HCT116 (cell line): ENCODE results near the gene PLPPR2. TPM values are rescaled to one million over a fixed set of nuclear protein-coding genes. Genes with fewer than 3 reads are reported as not detected.

Experiments used
- ATAC-seq: fragments of 200-7000 bp; cut with Tn5 transposase; 2 replicates; pipeline ENCODE4 v1.9.1; 2020; ENCODE audit warnings: mild to moderate bottlenecking, moderate library complexity
- BruUV-seq: library from RNA; stranded (reverse); fragments of 400-500 nt; replicated peaks from 2 replicates; lab custom pipeline; 2021; lab: Mats Ljungman, UMichigan
- CTCF ChIA-PET: fragments of 300-600 bp; sonication (Branson Sonifier 250); formaldehyde crosslinking; loops from one replicate; lab custom pipeline; 2021; ENCODE audit warnings: antibody characterized with exemption; lab: Charles Lee
- POLR2A ChIA-PET: fragments of 300-600, 350-600 bp; sonication (Branson Sonifier 250); formaldehyde crosslinking; loops from one replicate; lab custom pipeline; 2021; ENCODE audit warnings: antibody characterized with exemption; lab: Charles Lee
- RAD21 ChIA-PET, 2 experiments: fragments of 300-600 bp; sonication (Branson Sonifier 250); formaldehyde crosslinking; loops; one replicate each; lab custom pipeline; 2023; ENCODE audit warnings: low total read pairs in 2 of 2; ENCODE audit not compliant: uncharacterized antibody in 2 of 2, unreplicated experiment in 2 of 2, low non-redundant PET in 1 of 2; lab: Charles Lee
- DNase-seq: peaks from one replicate; pipeline ENCODE4 v3.0.0-alpha.2; 2010; ENCODE audit warnings: low read depth, low spot score
- H2AFZ ChIP-seq: fragments of 200-600 bp; shearing (Covaris generic), sonication (generic); 2 replicates; pipeline ENCODE4 v1.6.1; 2017; ENCODE audit warnings: low read depth, mixed run types, mixed read lengths, antibody characterized with exemption, low read length; ENCODE audit not compliant: poor library complexity, severe bottlenecking
- H3K27ac ChIP-seq: 2 replicates; pipeline ENCODE4 v1.5.1; 2012; ENCODE audit warnings: low read depth, low read length
- H3K27me3 ChIP-seq: fragments of 200-600 bp; sonication (generic); 2 replicates; pipeline ENCODE4 v1.6.1; 2016; ENCODE audit warnings: mixed run types, low read length, mixed read lengths; ENCODE audit not compliant: insufficient read depth
- H3K36me3 ChIP-seq, 2 experiments: fragments of 200-500 bp in 1 of 2; fragments of 200-600 bp in 1 of 2; sonication (Bioruptor generic) in 1 of 2; sonication (generic) in 1 of 2; 2 replicates each; pipeline versions ENCODE4 v1.5.1 to v1.6.1; 2014 to 2016; ENCODE audit warnings: low read length in 2 of 2, inconsistent platforms in 1 of 2, mixed read lengths in 1 of 2, mixed run types in 1 of 2; ENCODE audit not compliant: insufficient read depth in 2 of 2, control insufficient read depth in 1 of 2
- H3K4me1 ChIP-seq, 2 experiments: fragments of 200-600 bp in 1 of 2; sonication (generic) in 1 of 2; 2 replicates each; pipeline versions ENCODE4 v1.5.1 to v1.6.1; 2012 to 2017; ENCODE audit warnings: low read length in 2 of 2, inconsistent platforms in 1 of 2, mild to moderate bottlenecking in 1 of 2, mixed read lengths in 1 of 2, mixed run types in 1 of 2, moderate library complexity in 1 of 2; ENCODE audit not compliant: insufficient read depth in 2 of 2, control insufficient read depth in 1 of 2
- H3K4me2 ChIP-seq: fragments of 200-600 bp; sonication (generic); 2 replicates; pipeline ENCODE4 v1.6.1; 2017; ENCODE audit warnings: mixed run types, low read length, mixed read lengths
- H3K4me3 ChIP-seq, 2 experiments: fragments of 200-600 bp in 1 of 2; sonication (generic) in 1 of 2; replicated peaks in 1 of 2; 2 replicates each; pipeline ENCODE4 v1.5.1; 2011 to 2016; ENCODE audit warnings: low read length in 2 of 2, control low read depth in 1 of 2, low read depth in 1 of 2, mild to moderate bottlenecking in 1 of 2, mixed read lengths in 1 of 2, mixed run types in 1 of 2
- H3K79me2 ChIP-seq: fragments of 200-600 bp; sonication (generic); 2 replicates; pipeline ENCODE4 v1.6.1; 2017; ENCODE audit warnings: mild to moderate bottlenecking, mixed run types, low read length, moderate library complexity, mixed read lengths; ENCODE audit not compliant: insufficient read depth
- H3K9ac ChIP-seq: fragments of 200-600 bp; sonication (generic); 2 replicates; pipeline ENCODE4 v1.6.1; 2016; ENCODE audit warnings: low read length, mixed read lengths
- H3K9me2 ChIP-seq: fragments of 200-600 bp; sonication (generic), shearing (Covaris generic); 2 replicates; pipeline ENCODE4 v1.6.1; 2017; ENCODE audit warnings: mixed run types, mild to moderate bottlenecking, moderate library complexity; ENCODE audit not compliant: insufficient read depth
- H3K9me3 ChIP-seq, 2 experiments: fragments of 200-500 bp in 1 of 2; fragments of 200-600 bp in 1 of 2; sonication (Bioruptor generic) in 1 of 2; sonication (generic) in 1 of 2; 2 replicates each; pipeline ENCODE4 v1.6.1; 2014 to 2017; ENCODE audit warnings: low read length in 2 of 2, mixed read lengths in 2 of 2, inconsistent platforms in 1 of 2, low read depth in 1 of 2, mild to moderate bottlenecking in 1 of 2, mixed run types in 1 of 2, moderate library complexity in 1 of 2; ENCODE audit not compliant: control insufficient read depth in 1 of 2, insufficient read depth in 1 of 2
- H4K20me1 ChIP-seq: fragments of 200-600 bp; sonication (generic), shearing (Covaris generic); 2 replicates; pipeline ENCODE4 v1.6.1; 2017; ENCODE audit warnings: mixed run types, mild to moderate bottlenecking, moderate library complexity; ENCODE audit not compliant: insufficient read depth
- CBX3 ChIP-seq: IDR thresholded peaks from 2 replicates; pipeline ENCODE4 v1.6.1; 2012; ENCODE audit warnings: low read depth
- CEBPB ChIP-seq: IDR thresholded peaks from 2 replicates; pipeline ENCODE4 v1.6.1; 2012; ENCODE audit warnings: low read depth
- EGR1 ChIP-seq: IDR thresholded peaks from 2 replicates; pipeline ENCODE4 v1.6.1; 2012; ENCODE audit warnings: low read depth
- ELF1 ChIP-seq: IDR thresholded peaks from 2 replicates; pipeline ENCODE4 v1.6.1; 2012; ENCODE audit warnings: low read depth, borderline replicate concordance
- EZH2phosphoT487 ChIP-seq: fragments of 200-600 bp; IDR thresholded peaks from 2 replicates; pipeline ENCODE4 v1.6.1; 2018; ENCODE audit warnings: antibody characterized with exemption, borderline replicate concordance
- JUND ChIP-seq: IDR thresholded peaks from 2 replicates; pipeline ENCODE4 v1.6.1; 2012
- MAX ChIP-seq: IDR thresholded peaks from 2 replicates; pipeline ENCODE4 v1.6.1; 2012
- POLR2A ChIP-seq: IDR thresholded peaks from 2 replicates; pipeline ENCODE4 v1.7.0; 2011; ENCODE audit warnings: borderline replicate concordance; ENCODE audit not compliant: insufficient read depth, insufficient read length; ENCODE audit errors: extremely low read depth
- SIN3A ChIP-seq: IDR thresholded peaks from 2 replicates; pipeline ENCODE4 v1.6.1; 2012; ENCODE audit warnings: low read depth
- SP1 ChIP-seq: IDR thresholded peaks from 2 replicates; pipeline ENCODE4 v1.6.1; 2012; ENCODE audit warnings: low read depth
- SRF ChIP-seq: IDR thresholded peaks from 2 replicates; pipeline ENCODE4 v1.6.1; 2012; ENCODE audit warnings: low read depth
- TCF7L2 ChIP-seq: IDR thresholded peaks from 2 replicates; pipeline ENCODE4 v1.7.0; 2011; ENCODE audit warnings: borderline replicate concordance, inconsistent platforms; ENCODE audit not compliant: insufficient read depth, insufficient read length; ENCODE audit errors: extremely low read depth
- YY1 ChIP-seq: IDR thresholded peaks from 2 replicates; pipeline ENCODE4 v1.6.1; 2011; ENCODE audit warnings: low read length, low read depth, moderate library complexity, mild to moderate bottlenecking; ENCODE audit not compliant: insufficient replicate concordance; ENCODE audit errors: extremely low read depth
- ZBTB33 ChIP-seq: IDR thresholded peaks from 2 replicates; pipeline ENCODE4 v1.6.1; 2011; ENCODE audit warnings: mild to moderate bottlenecking, low read length, moderate library complexity; ENCODE audit not compliant: insufficient replicate concordance; ENCODE audit errors: extremely low read depth
- ZFX ChIP-seq: fragments of 450-650 bp; IDR thresholded peaks from 2 replicates; pipeline ENCODE4 v1.6.1; 2017
- ZNF274 ChIP-seq: fragments of 200-500 bp; sonication (Bioruptor generic); IDR thresholded peaks from 2 replicates; pipeline ENCODE4 v1.6.1; 2014; ENCODE audit warnings: mild to moderate bottlenecking, low read depth, low read length, inconsistent platforms
- intact Hi-C: fragments of 100-400 bp; cut with micrococcal nuclease; formaldehyde crosslinking; loops from 2 replicates; pipeline ENCODE4 v1.10.0; 2022
- total RNA-seq: library from RNA; stranded (reverse); gene quantifications from one replicate; pipeline ENCODE4 v1.2.1, GENCODE V29; 2021; ENCODE audit not compliant: unreplicated experiment
- TF ChIP-seq, protein P1 (sequence below): IDR thresholded peaks from 2 replicates; pipeline ENCODE4 v1.6.1; 2012
- TF ChIP-seq, protein P2 (sequence below): IDR thresholded peaks from 2 replicates; pipeline ENCODE4 v1.6.1; 2012; ENCODE audit warnings: low read depth
- TF ChIP-seq, protein P3 (sequence below), 3 experiments: fragments of 200-600 bp in 1 of 3; sonication (generic) in 1 of 3; IDR thresholded peaks in 2 of 3; conservative IDR thresholded peaks in 1 of 3; 2 replicates each; pipeline ENCODE4 v1.5.1; 2012 to 2017; ENCODE audit warnings: low read depth in 2 of 3, low read length in 2 of 3, antibody characterized with exemption in 1 of 3, borderline replicate concordance in 1 of 3, control low read depth in 1 of 3, mild to moderate bottlenecking in 1 of 3, mixed read lengths in 1 of 3, mixed run types in 1 of 3, moderate library complexity in 1 of 3; ENCODE audit not compliant: insufficient read depth in 1 of 3

PLPPR2 gene
- total RNA-seq, 1 experiment from 2014 or later, result 23.2 TPM

- TF ChIP-seq EZH2phosphoT487, result no peak
Observed at GRCh38 chr19:11410682-11411081, 55.5 kb downstream of the PLPPR2 start (continued).

DNA sequence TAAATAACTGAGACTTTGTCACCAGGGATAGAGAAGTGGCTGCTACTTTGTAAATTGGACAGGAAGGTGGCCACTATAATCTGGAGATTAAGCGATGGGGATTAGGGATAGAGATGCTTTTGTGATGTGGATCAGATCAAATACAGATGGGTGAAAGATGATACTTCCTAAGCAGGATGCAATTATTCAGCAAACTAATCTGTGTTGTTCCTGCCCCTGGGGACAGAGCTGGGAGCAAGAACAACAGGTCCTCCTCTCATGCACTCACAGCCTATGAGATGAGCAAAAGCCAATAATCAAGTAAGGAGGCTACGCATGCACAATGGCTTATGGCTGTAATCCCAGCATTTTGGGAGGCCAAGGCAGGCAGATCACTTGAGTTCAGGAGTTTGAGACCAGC is 59.3 kb downstream of the PLPPR2 start:
- peaks cover 4 to 9% of the 10 kb centered on the region in 2 experiments; a peak in 3 of 4 replicates for H3K36me3 ChIP-seq
- no peaks in the 10 kb centered on the region for H3K27me3 ChIP-seq
- ATAC-seq, result no peak
- H3K9me2 ChIP-seq, result no peaks in the 10 kb centered on the region
- no peak overlapping the region for H3K27ac ChIP-seq
- no peaks in the 10 kb centered on the region for H4K20me1 ChIP-seq
- no TSS peak for BruUV-seq
- H3K79me2 ChIP-seq, result no peaks in the 10 kb centered on the region; the same call in 1 of the 2 replicates
- intact Hi-C loops, result no loop called here
- DNase-seq, result no peak
- POLR2A ChIA-PET, result no interaction called here
- no peak overlapping the region for H3K4me2 ChIP-seq
- no peak for TF ChIP-seq CEBPB
- TF ChIP-seq TCF7L2, result no peak
- no peak for TF ChIP-seq EGR1
- TF ChIP-seq, protein P1, sequence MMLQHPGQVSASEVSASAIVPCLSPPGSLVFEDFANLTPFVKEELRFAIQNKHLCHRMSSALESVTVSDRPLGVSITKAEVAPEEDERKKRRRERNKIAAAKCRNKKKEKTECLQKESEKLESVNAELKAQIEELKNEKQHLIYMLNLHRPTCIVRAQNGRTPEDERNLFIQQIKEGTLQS, result no peak
- TF ChIP-seq, protein P2, sequence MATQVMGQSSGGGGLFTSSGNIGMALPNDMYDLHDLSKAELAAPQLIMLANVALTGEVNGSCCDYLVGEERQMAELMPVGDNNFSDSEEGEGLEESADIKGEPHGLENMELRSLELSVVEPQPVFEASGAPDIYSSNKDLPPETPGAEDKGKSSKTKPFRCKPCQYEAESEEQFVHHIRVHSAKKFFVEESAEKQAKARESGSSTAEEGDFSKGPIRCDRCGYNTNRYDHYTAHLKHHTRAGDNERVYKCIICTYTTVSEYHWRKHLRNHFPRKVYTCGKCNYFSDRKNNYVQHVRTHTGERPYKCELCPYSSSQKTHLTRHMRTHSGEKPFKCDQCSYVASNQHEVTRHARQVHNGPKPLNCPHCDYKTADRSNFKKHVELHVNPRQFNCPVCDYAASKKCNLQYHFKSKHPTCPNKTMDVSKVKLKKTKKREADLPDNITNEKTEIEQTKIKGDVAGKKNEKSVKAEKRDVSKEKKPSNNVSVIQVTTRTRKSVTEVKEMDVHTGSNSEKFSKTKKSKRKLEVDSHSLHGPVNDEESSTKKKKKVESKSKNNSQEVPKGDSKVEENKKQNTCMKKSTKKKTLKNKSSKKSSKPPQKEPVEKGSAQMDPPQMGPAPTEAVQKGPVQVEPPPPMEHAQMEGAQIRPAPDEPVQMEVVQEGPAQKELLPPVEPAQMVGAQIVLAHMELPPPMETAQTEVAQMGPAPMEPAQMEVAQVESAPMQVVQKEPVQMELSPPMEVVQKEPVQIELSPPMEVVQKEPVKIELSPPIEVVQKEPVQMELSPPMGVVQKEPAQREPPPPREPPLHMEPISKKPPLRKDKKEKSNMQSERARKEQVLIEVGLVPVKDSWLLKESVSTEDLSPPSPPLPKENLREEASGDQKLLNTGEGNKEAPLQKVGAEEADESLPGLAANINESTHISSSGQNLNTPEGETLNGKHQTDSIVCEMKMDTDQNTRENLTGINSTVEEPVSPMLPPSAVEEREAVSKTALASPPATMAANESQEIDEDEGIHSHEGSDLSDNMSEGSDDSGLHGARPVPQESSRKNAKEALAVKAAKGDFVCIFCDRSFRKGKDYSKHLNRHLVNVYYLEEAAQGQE, result no peak
- TF ChIP-seq POLR2A, result no peak
- no peak for TF ChIP-seq ZNF274
- no peak for TF ChIP-seq MAX
- TF ChIP-seq, protein P3, sequence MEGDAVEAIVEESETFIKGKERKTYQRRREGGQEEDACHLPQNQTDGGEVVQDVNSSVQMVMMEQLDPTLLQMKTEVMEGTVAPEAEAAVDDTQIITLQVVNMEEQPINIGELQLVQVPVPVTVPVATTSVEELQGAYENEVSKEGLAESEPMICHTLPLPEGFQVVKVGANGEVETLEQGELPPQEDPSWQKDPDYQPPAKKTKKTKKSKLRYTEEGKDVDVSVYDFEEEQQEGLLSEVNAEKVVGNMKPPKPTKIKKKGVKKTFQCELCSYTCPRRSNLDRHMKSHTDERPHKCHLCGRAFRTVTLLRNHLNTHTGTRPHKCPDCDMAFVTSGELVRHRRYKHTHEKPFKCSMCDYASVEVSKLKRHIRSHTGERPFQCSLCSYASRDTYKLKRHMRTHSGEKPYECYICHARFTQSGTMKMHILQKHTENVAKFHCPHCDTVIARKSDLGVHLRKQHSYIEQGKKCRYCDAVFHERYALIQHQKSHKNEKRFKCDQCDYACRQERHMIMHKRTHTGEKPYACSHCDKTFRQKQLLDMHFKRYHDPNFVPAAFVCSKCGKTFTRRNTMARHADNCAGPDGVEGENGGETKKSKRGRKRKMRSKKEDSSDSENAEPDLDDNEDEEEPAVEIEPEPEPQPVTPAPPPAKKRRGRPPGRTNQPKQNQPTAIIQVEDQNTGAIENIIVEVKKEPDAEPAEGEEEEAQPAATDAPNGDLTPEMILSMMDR (IDR thresholded peaks at IDR 0.05 in 2 of 3, conservative IDR thresholded peaks at IDR 0.05 in 1 of 3; ENCODE audit: borderline replicate concordance in 1 of 3, insufficient read depth in 1 of 3, low read depth in 2 of 3, low read length in 2 of 3), result no peak
- no peak for TF ChIP-seq ZBTB33
- TF ChIP-seq SIN3A, result no peak
- no peak for TF ChIP-seq SP1
- TF ChIP-seq YY1, result no peak
- TF ChIP-seq CBX3, result no peak
- TF ChIP-seq SRF, result no peak
- no peak for TF ChIP-seq JUND
- no peak for TF ChIP-seq ZFX
- TF ChIP-seq EZH2phosphoT487, result no peak
- no peak for TF ChIP-seq ELF1
- H2AFZ ChIP-seq, result no peak overlapping the region
- H3K9me3 ChIP-seq, result no peaks in the 10 kb centered on the region
- peaks cover 7 to 18% of the 10 kb centered on the region in 2 experiments for H3K4me1 ChIP-seq
- CTCF ChIA-PET, result interaction anchor here (1.7 kb wide), 1 partner anchor 33 kb away, joined by 5 read pairs; no protein-coding TSS in a partner anchor
- H3K9ac ChIP-seq, result no peak overlapping the region
- H3K4me3 ChIP-seq, result no peak overlapping the region
- RAD21 ChIA-PET, result no interaction called here
